DND-41 (cell line): ENCODE results near the gene HYI.

Experiments used
- ATAC-seq: fragments of 200-7000 bp; cut with Tn5 transposase; 3 replicates; pipeline ENCODE4 v1.9.1; 2021; ENCODE audit warnings: low read depth; ENCODE audit not compliant: insufficient read depth
- DNase-seq: peaks from one replicate; pipeline ENCODE4 v3.0.0-alpha.2; 2020
- H2AFZ ChIP-seq: 2 replicates; pipeline ENCODE4 v1.6.0; 2012; ENCODE audit warnings: low read depth, low read length
- H3K27ac ChIP-seq: 2 replicates; pipeline ENCODE4 v1.5.1; 2012; ENCODE audit warnings: low read length, inconsistent platforms
- H3K27me3 ChIP-seq: fragments of 200-600 bp; sonication (generic); 2 replicates; pipeline ENCODE4 v1.6.0; 2012; ENCODE audit warnings: low read length, mild to moderate bottlenecking, inconsistent platforms; ENCODE audit not compliant: insufficient read depth, poor library complexity
- H3K36me3 ChIP-seq: 2 replicates; pipeline ENCODE4 v1.5.1; 2012; ENCODE audit warnings: low read length, inconsistent platforms; ENCODE audit not compliant: insufficient read depth
- H3K4me1 ChIP-seq: 2 replicates; pipeline ENCODE4 v1.5.1; 2012; ENCODE audit warnings: mild to moderate bottlenecking, low read length; ENCODE audit not compliant: insufficient read depth
- H3K4me2 ChIP-seq: 2 replicates; pipeline ENCODE4 v1.6.0; 2012; ENCODE audit warnings: mild to moderate bottlenecking, moderate library complexity, low read length, inconsistent platforms; ENCODE audit not compliant: insufficient read depth
- H3K4me3 ChIP-seq, 2 experiments: fragments of 200-600 bp in 1 of 2; shearing (Covaris generic) in 1 of 2; 2 replicates each; pipeline ENCODE4 v1.5.1; 2012 to 2016; ENCODE audit warnings: inconsistent platforms in 2 of 2, low read length in 2 of 2, mild to moderate bottlenecking in 2 of 2, low read depth in 1 of 2, moderate library complexity in 1 of 2
- H3K79me2 ChIP-seq: 2 replicates; pipeline ENCODE4 v1.6.0; 2012; ENCODE audit warnings: low read length, inconsistent platforms; ENCODE audit not compliant: insufficient read depth
- H3K9ac ChIP-seq: 2 replicates; pipeline ENCODE4 v1.6.0; 2012; ENCODE audit warnings: low read depth, mild to moderate bottlenecking, inconsistent platforms, low read length, moderate library complexity
- H3K9me3 ChIP-seq: 2 replicates; pipeline ENCODE4 v1.5.1; 2012; ENCODE audit warnings: low read length, moderate library complexity, mild to moderate bottlenecking, inconsistent platforms; ENCODE audit not compliant: insufficient read depth, severe bottlenecking
- H4K20me1 ChIP-seq: 2 replicates; pipeline ENCODE4 v1.6.0; 2012; ENCODE audit warnings: low read length; ENCODE audit not compliant: insufficient read depth
- CTCF ChIP-seq: IDR thresholded peaks from 2 replicates; pipeline ENCODE4 v1.5.1; 2012; ENCODE audit warnings: borderline replicate concordance, low read length, moderate library complexity, mild to moderate bottlenecking; ENCODE audit not compliant: poor library complexity, severe bottlenecking; ENCODE audit errors: extremely low read depth
- EZH2 ChIP-seq: IDR thresholded peaks from 3 replicates; pipeline ENCODE4 v1.6.1; 2012; ENCODE audit warnings: borderline replicate concordance, low read depth, mild to moderate bottlenecking, moderate library complexity, low read length, inconsistent platforms; ENCODE audit not compliant: severe bottlenecking

HYI gene

GRCh38 chr1:43442756-43443155 lies 11.0 kb downstream of the HYI start:
- Histone ChIP-seq H3K9me3 (no peaks in the 10 kb centered on the region), H3K27ac (no peak overlapping the region), H3K27me3 (no peaks in the 10 kb centered on the region), H3K79me2 (no peaks in the 10 kb centered on the region), H3K9ac (no peak overlapping the region), H3K36me3 (peaks cover 93% of the 10 kb centered on the region), H4K20me1 (no peaks in the 10 kb centered on the region; the same call in 1 of the 2 replicates), H2AFZ (no peak overlapping the region), H3K4me1 (no peaks in the 10 kb centered on the region), H3K4me3 (no peak overlapping the region), H3K4me2 (no peak overlapping the region)
- no peak for DNase-seq
- ATAC-seq, result no peak
- TF ChIP-seq CTCF, result no peak
- no peak for TF ChIP-seq EZH2

- TF ChIP-seq CTCF (no peak), EZH2 (no peak)
- Histone ChIP-seq H3K9ac (no peak overlapping the region), H3K79me2 (no peaks in the 10 kb centered on the region), H3K4me2 (no peak overlapping the region), H3K9me3 (no peaks in the 10 kb centered on the region), H3K4me3 (no peak overlapping the region), H3K27ac (no peak overlapping the region), H2AFZ (no peak overlapping the region), H3K36me3 (peaks cover 93% of the 10 kb centered on the region), H3K4me1 (no peaks in the 10 kb centered on the region), H3K27me3 (no peaks in the 10 kb centered on the region), H4K20me1 (no peaks in the 10 kb centered on the region; the same call in 1 of the 2 replicates)
- DNase-seq, result no peak
- ATAC-seq, result no peak
These were observed 11.7 kb downstream of the HYI start for GRCh38 chr1:43441894-43442637.

- Histone ChIP-seq H4K20me1 (no peaks in the 10 kb centered on the region; the same call in 1 of the 2 replicates), H3K27ac (no peak overlapping the region), H3K4me1 (no peaks in the 10 kb centered on the region), H3K9ac (no peak overlapping the region), H3K79me2 (no peaks in the 10 kb centered on the region), H3K27me3 (no peaks in the 10 kb centered on the region), H2AFZ (no peak overlapping the region), H3K4me2 (no peak overlapping the region), H3K9me3 (no peaks in the 10 kb centered on the region), H3K36me3 (peaks cover 91% of the 10 kb centered on the region), H3K4me3 (no peak overlapping the region)
- no peak for TF ChIP-seq CTCF
- TF ChIP-seq EZH2, result no peak
- no peak for ATAC-seq
- DNase-seq, result no peak
These were observed 12.4 kb downstream of the HYI start for GRCh38 chr1:43441166-43441893.
